Measurements from ENCODE around the gene IRS2.

The IRS2 gene

DNA sequence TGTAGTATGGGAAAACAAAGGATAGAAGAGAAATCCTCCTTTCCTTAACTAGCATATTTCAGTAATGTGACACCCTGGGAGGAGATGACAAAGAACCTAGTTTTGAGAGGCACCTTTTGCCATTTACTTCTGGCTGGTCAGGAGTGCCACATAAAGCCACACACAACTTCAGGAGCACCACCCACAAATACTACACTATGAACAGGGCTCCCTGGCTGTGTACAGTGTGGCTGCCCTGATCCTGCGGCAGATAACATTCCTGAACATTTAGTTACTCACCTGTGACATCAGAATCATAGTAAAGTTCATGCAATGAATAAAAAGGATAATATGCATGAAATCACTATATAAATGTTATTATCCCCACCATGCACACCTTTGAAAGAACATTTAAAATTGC lies 17.4 kb upstream of the IRS2 start:
- H3K79me2 ChIP-seq, result no peaks in the 10 kb centered on the region
- TF ChIP-seq, protein P1, sequence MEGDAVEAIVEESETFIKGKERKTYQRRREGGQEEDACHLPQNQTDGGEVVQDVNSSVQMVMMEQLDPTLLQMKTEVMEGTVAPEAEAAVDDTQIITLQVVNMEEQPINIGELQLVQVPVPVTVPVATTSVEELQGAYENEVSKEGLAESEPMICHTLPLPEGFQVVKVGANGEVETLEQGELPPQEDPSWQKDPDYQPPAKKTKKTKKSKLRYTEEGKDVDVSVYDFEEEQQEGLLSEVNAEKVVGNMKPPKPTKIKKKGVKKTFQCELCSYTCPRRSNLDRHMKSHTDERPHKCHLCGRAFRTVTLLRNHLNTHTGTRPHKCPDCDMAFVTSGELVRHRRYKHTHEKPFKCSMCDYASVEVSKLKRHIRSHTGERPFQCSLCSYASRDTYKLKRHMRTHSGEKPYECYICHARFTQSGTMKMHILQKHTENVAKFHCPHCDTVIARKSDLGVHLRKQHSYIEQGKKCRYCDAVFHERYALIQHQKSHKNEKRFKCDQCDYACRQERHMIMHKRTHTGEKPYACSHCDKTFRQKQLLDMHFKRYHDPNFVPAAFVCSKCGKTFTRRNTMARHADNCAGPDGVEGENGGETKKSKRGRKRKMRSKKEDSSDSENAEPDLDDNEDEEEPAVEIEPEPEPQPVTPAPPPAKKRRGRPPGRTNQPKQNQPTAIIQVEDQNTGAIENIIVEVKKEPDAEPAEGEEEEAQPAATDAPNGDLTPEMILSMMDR (IDR thresholded peaks at IDR 0.05), result no peak

DNA sequence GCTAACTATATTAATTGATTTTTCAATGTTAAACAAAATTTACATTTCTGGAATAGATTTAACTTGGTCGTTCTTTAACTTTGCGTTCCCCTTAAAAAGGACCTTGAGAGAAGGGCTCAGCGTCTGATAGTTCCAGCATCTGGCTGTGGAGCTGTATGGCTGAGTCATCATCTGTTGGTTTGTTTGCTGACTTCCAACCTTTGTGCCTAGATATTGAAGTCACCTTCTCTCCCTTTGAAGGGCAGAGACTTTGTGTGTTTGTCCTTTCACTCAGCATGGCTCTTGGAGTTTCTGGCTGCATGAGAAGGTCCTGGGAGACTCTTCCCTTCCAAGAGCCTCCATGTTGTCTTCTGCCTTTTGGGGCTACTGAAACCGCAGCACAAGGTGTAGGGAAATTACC lies 16.6 kb upstream of the IRS2 start:
- no peak overlapping the region for H2AFZ ChIP-seq
- no peaks in the 10 kb centered on the region for H3K36me3 ChIP-seq (ENCODE audit: control insufficient read depth, insufficient read depth, low read length)
- H3K9ac ChIP-seq, result no peak overlapping the region
- H3K4me2 ChIP-seq (ENCODE audit: low read length), result no peak overlapping the region
- no peaks in the 10 kb centered on the region for H3K79me2 ChIP-seq
- H3K9me3 ChIP-seq (ENCODE audit: control insufficient read depth, low read length), result no peaks in the 10 kb centered on the region
- no peak overlapping the region for H3K27ac ChIP-seq
- H3K27me3 ChIP-seq (ENCODE audit: control insufficient read depth, insufficient read depth, low read length), result no peaks in the 10 kb centered on the region
- H3K4me1 ChIP-seq, result no peaks in the 10 kb centered on the region
- TF ChIP-seq, protein P1 (IDR thresholded peaks at IDR 0.05), result no peak
- no peak overlapping the region for H3K4me3 ChIP-seq (ENCODE audit: low read depth, low read length)

More for the DNA sequence above, 17.4 kb upstream of the IRS2 start:
- Histone ChIP-seq H3K9me3 (ENCODE audit: control insufficient read depth, low read length) (no peaks in the 10 kb centered on the region), H3K9ac (no peak overlapping the region), H3K27me3 (ENCODE audit: control insufficient read depth, insufficient read depth, low read length) (no peaks in the 10 kb centered on the region), H3K27ac (no peak overlapping the region), H3K36me3 (ENCODE audit: control insufficient read depth, insufficient read depth, low read length) (no peaks in the 10 kb centered on the region), H3K4me3 (ENCODE audit: low read depth, low read length) (no peak overlapping the region), H3K4me1 (no peaks in the 10 kb centered on the region), H2AFZ (no peak overlapping the region), H3K4me2 (ENCODE audit: low read length) (no peak overlapping the region)

DNA sequence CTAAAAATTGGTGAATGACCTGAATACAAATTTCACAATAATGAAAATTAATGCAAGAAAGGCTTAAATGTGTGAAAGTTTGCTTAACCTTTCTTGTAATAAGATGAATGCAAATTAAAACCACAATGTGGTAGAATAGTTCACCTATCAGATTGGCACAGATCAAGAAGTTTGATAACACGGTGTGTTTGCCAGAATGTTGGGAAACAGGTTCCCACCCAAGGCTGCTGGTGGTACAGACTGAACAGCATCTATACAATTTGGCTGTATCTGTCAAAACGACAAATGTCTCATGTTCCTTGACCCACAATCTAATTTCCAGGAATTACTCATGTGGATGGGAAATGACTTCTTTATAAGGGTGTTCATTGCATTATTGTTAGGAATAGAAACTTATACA lies 8.6 kb upstream of the IRS2 start:
- Histone ChIP-seq H3K4me1 (no peaks in the 10 kb centered on the region), H3K36me3 (ENCODE audit: control insufficient read depth, insufficient read depth, low read length) (no peaks in the 10 kb centered on the region), H3K27ac (no peak overlapping the region), H2AFZ (no peak overlapping the region), H3K27me3 (ENCODE audit: control insufficient read depth, insufficient read depth, low read length) (no peaks in the 10 kb centered on the region), H3K9me3 (ENCODE audit: control insufficient read depth, low read length) (no peaks in the 10 kb centered on the region), H3K79me2 (no peaks in the 10 kb centered on the region), H3K4me3 (ENCODE audit: low read depth, low read length) (no peak overlapping the region), H3K4me2 (ENCODE audit: low read length) (no peak overlapping the region), H3K9ac (no peak overlapping the region)
- TF ChIP-seq, protein P1 (IDR thresholded peaks at IDR 0.05), result no peak

DNA sequence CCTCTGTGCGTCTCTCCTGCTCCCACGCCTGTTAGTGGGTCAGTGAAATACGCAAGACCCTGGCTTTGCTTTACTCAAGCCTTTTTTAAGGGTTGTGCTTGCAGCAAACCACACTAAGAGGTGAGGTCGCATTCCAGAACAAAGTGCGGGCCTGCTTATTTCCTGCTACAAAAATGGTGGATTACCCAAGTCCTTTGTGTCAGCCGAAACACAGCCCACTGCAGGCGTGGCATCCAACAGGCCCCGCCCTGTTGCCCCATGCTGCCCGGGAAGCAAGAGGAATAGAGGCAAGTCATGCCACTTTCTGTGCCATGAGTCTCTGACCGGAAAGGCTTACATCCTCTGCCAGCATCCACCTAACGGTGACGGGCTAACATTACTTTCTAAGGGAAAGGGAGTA lies 7.7 kb upstream of the IRS2 start:
- TF ChIP-seq, protein P1 (IDR thresholded peaks at IDR 0.05), result no peak
- Histone ChIP-seq H3K4me1 (no peaks in the 10 kb centered on the region), H3K36me3 (ENCODE audit: control insufficient read depth, insufficient read depth, low read length) (no peaks in the 10 kb centered on the region), H3K4me3 (ENCODE audit: low read depth, low read length) (no peak overlapping the region), H3K9ac (no peak overlapping the region), H2AFZ (no peak overlapping the region), H3K9me3 (ENCODE audit: control insufficient read depth, low read length) (no peaks in the 10 kb centered on the region), H3K4me2 (ENCODE audit: low read length) (no peak overlapping the region), H3K27ac (no peak overlapping the region), H3K79me2 (no peaks in the 10 kb centered on the region), H3K27me3 (ENCODE audit: control insufficient read depth, insufficient read depth, low read length) (no peaks in the 10 kb centered on the region)

DNA sequence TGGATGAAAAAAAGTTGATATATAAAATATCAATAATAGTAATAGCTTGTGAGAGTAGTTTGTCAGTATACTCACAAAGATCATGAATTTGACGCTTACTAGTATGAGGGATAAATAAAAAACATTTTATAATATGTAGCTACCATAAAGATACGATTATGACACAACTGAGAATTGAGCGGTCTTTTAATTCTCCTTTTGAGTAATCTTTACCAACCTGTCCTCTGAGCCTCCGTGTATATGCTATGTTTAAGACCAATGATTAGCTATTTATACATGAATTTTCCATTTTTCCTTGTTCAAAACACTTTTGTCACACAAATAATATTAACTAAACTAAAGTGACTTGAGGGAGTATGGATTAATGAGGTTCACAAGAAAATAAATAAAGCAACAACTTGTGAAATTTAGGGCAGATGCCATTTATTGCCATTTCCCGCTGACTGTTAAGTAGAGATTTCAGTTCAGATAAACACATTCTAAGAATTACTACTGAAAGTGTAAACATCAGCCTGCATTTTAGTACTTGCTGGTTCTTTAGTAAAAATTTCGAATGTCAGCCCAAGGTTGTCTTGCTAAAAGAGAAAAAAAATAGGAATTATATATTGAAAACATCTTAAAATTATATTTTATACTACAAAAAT lies 6.2 kb upstream of the IRS2 start:
- Histone ChIP-seq H3K9me3 (ENCODE audit: control insufficient read depth, low read length) (no peaks in the 10 kb centered on the region), H3K36me3 (ENCODE audit: control insufficient read depth, insufficient read depth, low read length) (no peaks in the 10 kb centered on the region), H3K27ac (no peak overlapping the region), H3K4me1 (no peaks in the 10 kb centered on the region), H3K79me2 (no peaks in the 10 kb centered on the region), H3K4me3 (ENCODE audit: low read depth, low read length) (no peak overlapping the region), H2AFZ (no peak overlapping the region), H3K4me2 (ENCODE audit: low read length) (no peak overlapping the region), H3K27me3 (ENCODE audit: control insufficient read depth, insufficient read depth, low read length) (no peaks in the 10 kb centered on the region), H3K9ac (no peak overlapping the region)
- TF ChIP-seq, protein P1 (IDR thresholded peaks at IDR 0.05), result no peak
